Measurements from ENCODE around the gene PI4K2B.

The PI4K2B gene

GRCh38 chr4:25291158-25291733 is 57.4 kb downstream of the PI4K2B start:
- no peak for DNase-seq (ENCODE audit: low read depth in 1 of 2, low spot score in 1 of 2)
- TF ChIP-seq REST (IDR thresholded peaks at IDR 0.05; ENCODE audit: insufficient replicate concordance, low read depth) (no peak), CTCF (IDR thresholded peaks at IDR 0.05; ENCODE audit: insufficient read depth, low read length) (no peak), GABPA (IDR thresholded peaks at IDR 0.05; ENCODE audit: low read depth) (no peak), SPI1 (IDR thresholded peaks at IDR 0.05; ENCODE audit: borderline replicate concordance, low read depth) (no peak), POLR2AphosphoS5 (IDR thresholded peaks at IDR 0.05; ENCODE audit: low read depth) (no peak)
- Histone ChIP-seq H3K27ac (replicated peaks) (no peak overlapping the region), H3K4me3 (replicated peaks; ENCODE audit: insufficient read depth, low read length) (no peak overlapping the region), H3K27me3 (ENCODE audit: insufficient read depth, poor library complexity, severe bottlenecking) (no peaks in the 10 kb centered on the region)

GRCh38 chr4:25297528-25298242 is 63.9 kb downstream of the PI4K2B start:
- Histone ChIP-seq H3K4me3 (replicated peaks; ENCODE audit: insufficient read depth, low read length) (no peak overlapping the region), H3K27ac (replicated peaks) (no peak overlapping the region), H3K27me3 (ENCODE audit: insufficient read depth, poor library complexity, severe bottlenecking) (peaks cover 2% of the 10 kb centered on the region)
- DNase-seq (ENCODE audit: low read depth in 1 of 2, low spot score in 1 of 2), result no peak
- TF ChIP-seq POLR2AphosphoS5 (IDR thresholded peaks at IDR 0.05; ENCODE audit: low read depth) (no peak), GABPA (IDR thresholded peaks at IDR 0.05; ENCODE audit: low read depth) (no peak), REST (IDR thresholded peaks at IDR 0.05; ENCODE audit: insufficient replicate concordance, low read depth) (no peak), CTCF (IDR thresholded peaks at IDR 0.05; ENCODE audit: insufficient read depth, low read length) (no peak)

GRCh38 chr4:25299476-25300203 is 65.8 kb downstream of the PI4K2B start:
- H3K27ac ChIP-seq (replicated peaks), result no peak overlapping the region
- DNase-seq (ENCODE audit: low read depth in 1 of 2, low spot score in 1 of 2), result no peak
- TF ChIP-seq REST (IDR thresholded peaks at IDR 0.05; ENCODE audit: insufficient replicate concordance, low read depth) (no peak), SPI1 (IDR thresholded peaks at IDR 0.05; ENCODE audit: borderline replicate concordance, low read depth) (no peak), POLR2AphosphoS5 (IDR thresholded peaks at IDR 0.05; ENCODE audit: low read depth) (no peak), GABPA (IDR thresholded peaks at IDR 0.05; ENCODE audit: low read depth) (no peak), CTCF (IDR thresholded peaks at IDR 0.05; ENCODE audit: insufficient read depth, low read length) (no peak)
- H3K4me3 ChIP-seq (replicated peaks; ENCODE audit: insufficient read depth, low read length), result no peak overlapping the region
- peaks cover 2% of the 10 kb centered on the region for H3K27me3 ChIP-seq (ENCODE audit: insufficient read depth, poor library complexity, severe bottlenecking)

All from HL-60 (cell line).